HepG2 (cell line): ENCODE data around the gene KCNQ5. TPM values are rescaled to one million over a fixed set of nuclear protein-coding genes. Genes with fewer than 3 reads are reported as not detected.

ENCODE experiments used
- ATAC-seq: fragments of 200-7000 bp; cut with Tn5 transposase; 3 replicates; pipeline ENCODE4 v1.9.1; 2020; ENCODE audit warnings: mild to moderate bottlenecking, moderate library complexity
- BruUV-seq: library from RNA; stranded (reverse); fragments of 400-500 nt; replicated peaks from 2 replicates; lab custom pipeline; 2021; lab: Mats Ljungman, UMichigan
- CTCF ChIA-PET: fragments of 300-600 bp; formaldehyde crosslinking; extraction: SDS; loops from one replicate; lab custom pipeline; 2021; ENCODE audit warnings: low total read pairs, inconsistent platforms, low intra/inter-chr PET ratio; lab: Yijun Ruan, JAX
- POLR2A ChIA-PET: fragments of 350-600 bp; sonication (Branson Sonifier 250); formaldehyde crosslinking; loops from one replicate; lab custom pipeline; 2020; ENCODE audit warnings: antibody characterized with exemption, inconsistent platforms; lab: Yijun Ruan, JAX
- DNase-seq: peaks from one replicate; pipeline ENCODE4 v3.0.0-alpha.2; 2015; ENCODE audit warnings: low spot score
- FAIRE-seq: peaks from 3 replicates; lab custom pipeline; 2011; peaks lifted over from hg19 to GRCh38; lab: Jason Lieb, UNC
- H2AFZ ChIP-seq: one replicate; pipeline ENCODE4 v1.6.1; 2011; ENCODE audit warnings: low read length, inconsistent platforms
- H3K27ac ChIP-seq: fragments of 300-600 bp; 3 replicates; pipeline ENCODE4 v1.8.0; 2011; ENCODE audit warnings: mixed run types, mild to moderate bottlenecking, mixed read lengths, low read length, inconsistent platforms; ENCODE audit not compliant: insufficient read depth; ENCODE audit errors: extremely low read length
- H3K27me3 ChIP-seq, 2 experiments: fragments of 200-600 bp in 1 of 2; 2 replicates in 1 of 2; 3 replicates in 1 of 2; pipeline versions ENCODE4 v1.6.0 to v1.8.0; 2011; ENCODE audit warnings: low read length in 2 of 2, mild to moderate bottlenecking in 2 of 2, moderate library complexity in 2 of 2, inconsistent platforms in 1 of 2; ENCODE audit not compliant: insufficient read depth in 2 of 2, control insufficient read depth in 1 of 2
- H3K36me3 ChIP-seq, 2 experiments: fragments of 200-600 bp in 1 of 2; replicated peaks in 1 of 2; 2 replicates in 1 of 2; 3 replicates in 1 of 2; pipeline versions ENCODE4 v1.5.1 to v1.8.0; 2011; ENCODE audit warnings: low read length in 2 of 2, inconsistent platforms in 1 of 2; ENCODE audit not compliant: insufficient read depth in 2 of 2, control insufficient read depth in 1 of 2
- H3K4me1 ChIP-seq: 2 replicates; pipeline ENCODE4 v1.5.1; 2012; ENCODE audit warnings: low read length, inconsistent platforms; ENCODE audit not compliant: insufficient read depth
- H3K4me2 ChIP-seq: 2 replicates; pipeline ENCODE4 v1.6.0; 2011; ENCODE audit warnings: low read depth, low read length, inconsistent platforms
- H3K4me3 ChIP-seq, 3 experiments: fragments of 200-600 bp in 1 of 3; sonication (generic), shearing (Covaris generic) in 1 of 3; replicated peaks in 1 of 3; 2 replicates each; pipeline ENCODE4 v1.5.1; 2011 to 2016; ENCODE audit warnings: low read length in 3 of 3, inconsistent platforms in 2 of 3, low read depth in 2 of 3, mild to moderate bottlenecking in 2 of 3, control low read depth in 1 of 3, mixed read lengths in 1 of 3; ENCODE audit not compliant: insufficient read depth in 1 of 3
- H3K79me2 ChIP-seq: one replicate; pipeline ENCODE4 v1.6.1; 2011; ENCODE audit warnings: low read length, inconsistent platforms; ENCODE audit not compliant: insufficient read depth
- H3K9ac ChIP-seq: 2 replicates; pipeline ENCODE4 v1.6.0; 2011; ENCODE audit warnings: mild to moderate bottlenecking, low read depth, low read length, inconsistent platforms; ENCODE audit not compliant: insufficient read depth
- H3K9me3 ChIP-seq: 2 replicates; pipeline ENCODE4 v1.5.1; 2012; ENCODE audit warnings: mild to moderate bottlenecking, low read length
- H4K20me1 ChIP-seq: 2 replicates; pipeline ENCODE4 v1.6.0; 2011; ENCODE audit warnings: inconsistent platforms, mild to moderate bottlenecking, low read length, moderate library complexity; ENCODE audit not compliant: insufficient read depth
- FUBP1 ChIP-seq: sonication (generic); formaldehyde crosslinking; IDR thresholded peaks from 2 replicates; pipeline ENCODE4 v1.5.1; 2020; ENCODE audit warnings: missing genetic modification reagents, mild to moderate bottlenecking, borderline replicate concordance
- GLMP ChIP-seq: sonication (generic); formaldehyde crosslinking; IDR thresholded peaks from 2 replicates; pipeline ENCODE4 v1.9.0; 2021; ENCODE audit warnings: missing genetic modification reagents, mild to moderate bottlenecking, borderline replicate concordance
- KDM4B ChIP-seq: sonication (generic); formaldehyde crosslinking; IDR thresholded peaks from 2 replicates; pipeline ENCODE4 v1.4.0; 2020; ENCODE audit warnings: missing genetic modification reagents
- MEIS2 ChIP-seq: sonication (generic); formaldehyde crosslinking; IDR thresholded peaks from 2 replicates; pipeline ENCODE4 v1.9.0; 2021; ENCODE audit warnings: mild to moderate bottlenecking, missing genetic modification reagents
- MXD3 ChIP-seq: IDR thresholded peaks from 2 replicates; pipeline ENCODE4 v1.6.1; 2016; ENCODE audit warnings: mild to moderate bottlenecking, missing biosample characterization, missing genetic modification reagents
- PITX1 ChIP-seq: sonication (generic); formaldehyde crosslinking; IDR thresholded peaks from 2 replicates; pipeline ENCODE4 v1.5.1; 2020; ENCODE audit warnings: mild to moderate bottlenecking, missing genetic modification reagents
- SOX5 ChIP-seq: IDR thresholded peaks from 2 replicates; pipeline ENCODE4 v1.6.1; 2016; ENCODE audit warnings: borderline replicate concordance
- ZBTB33 ChIP-seq: sonication (generic); formaldehyde crosslinking; IDR thresholded peaks from 2 replicates; pipeline ENCODE4 v1.4.0; 2020; ENCODE audit warnings: missing genetic modification reagents
- ZNF44 ChIP-seq: sonication (generic); formaldehyde crosslinking; IDR thresholded peaks from 2 replicates; pipeline ENCODE4 v1.5.1; 2020; ENCODE audit warnings: mild to moderate bottlenecking, missing genetic modification reagents
- ZNF546 ChIP-seq: sonication (generic); formaldehyde crosslinking; conservative IDR thresholded peaks from 2 replicates; pipeline ENCODE4 v1.8.1; 2023; ENCODE audit warnings: mild to moderate bottlenecking, missing genetic modification reagents
- ZNF883 ChIP-seq: sonication (generic); formaldehyde crosslinking; IDR thresholded peaks from 2 replicates; pipeline ENCODE4 v1.5.1; 2020; ENCODE audit warnings: mild to moderate bottlenecking, missing genetic modification reagents; ENCODE audit errors: not compliant biosample characterization
- ZNF891 ChIP-seq: sonication (generic); formaldehyde crosslinking; IDR thresholded peaks from 2 replicates; pipeline ENCODE4 v1.5.0; 2020; ENCODE audit warnings: mild to moderate bottlenecking, missing genetic modification reagents
- WGBS: methylation state at CpG from one replicate; pipeline ENCODE4 v1.1.6; 2017; ENCODE audit warnings: low lambda C conversion rate; 5-methylcytosine and 5-hydroxymethylcytosine counted together
- in situ Hi-C: cut with HindIII; loops from 2 replicates; pipeline ENCODE4 v1.10.0; 2017; ENCODE audit warnings: low pct_unique_long_range_greater_than_20kb; ENCODE audit not compliant: extremely low pct_ligation_motif_present
- intact Hi-C: fragments of 100-400 bp; cut with micrococcal nuclease; formaldehyde crosslinking; loops from one replicate; pipeline ENCODE4 v1.10.0; 2022; ENCODE audit not compliant: unreplicated experiment
- polyA plus RNA-seq, 8 experiments: library from polyadenylated mRNA; depleted of rRNA in 3 of 8; stranded (reverse) in 7 of 8; unstranded in 1 of 8; fragments of >200 nt; fragmentation: Illumina TruSeq in 4 of 8; extraction: Trizol in 4 of 8; gene quantifications; 2 replicates each; pipeline versions ENCODE4 v1.2.1 to v1.2.3, GENCODE V29; 2011 to 2016; ENCODE audit warnings: low read depth in 4 of 8, missing spikeins in 1 of 8, mixed read lengths in 1 of 8; ENCODE audit not compliant: insufficient read depth in 1 of 8
- total RNA-seq, 5 experiments: library from RNA; depleted of rRNA; stranded (reverse); fragments of >200 nt; fragmentation: Illumina TruSeq; extraction: Trizol; gene quantifications; 2 replicates each; pipeline ENCODE4 v1.2.3, GENCODE V29; 2016; ENCODE audit warnings: low read depth in 1 of 5

The KCNQ5 gene
- total and polyA plus RNA-seq, 2 of the 13 experiments (the other 11 are each of a cell fraction or from before 2014, with no cell fraction given), result 0.04 TPM; not detected in 1

- Histone ChIP-seq H3K36me3 (no peaks in the 10 kb centered on the region), H4K20me1 (no peaks in the 10 kb centered on the region), H3K9me3 (no peaks in the 10 kb centered on the region), H3K9ac (no peak overlapping the region), H2AFZ (no peak overlapping the region), H3K27me3 (no peaks in the 10 kb centered on the region), H3K79me2 (no peaks in the 10 kb centered on the region), H3K4me1 (no peaks in the 10 kb centered on the region), H3K4me3 (no peak overlapping the region), H3K4me2 (no peak overlapping the region), H3K27ac (no peak overlapping the region)
- BruUV-seq, result no TSS peak
- in situ Hi-C loops (no loop called here), intact Hi-C loops (no loop called here)
- TF ChIP-seq PITX1 (CRISPR knock-in tag) (no peak), ZNF883 (CRISPR knock-in tag) (no peak), ZNF44 (CRISPR knock-in tag) (no peak), GLMP (CRISPR knock-in tag) (no peak), ZNF891 (no peak), KDM4B (CRISPR knock-in tag) (no peak), MEIS2 (CRISPR knock-in tag) (no peak), SOX5 (CRISPR knock-in tag) (no peak), ZNF546 (CRISPR knock-in tag) (no peak), ZBTB33 (CRISPR knock-in tag) (no peak), MXD3 (CRISPR knock-in tag) (no peak), FUBP1 (CRISPR knock-in tag) (no peak)
- POLR2A ChIA-PET, result no interaction called here
- FAIRE-seq (no peak), DNase-seq (no peak), ATAC-seq (no peak)
- CTCF ChIA-PET, result no interaction called here
- 0% methylated on average over 6 of the region's 6 CpGs for WGBS
Observed at GRCh38 chr6:72712910-72713309, 91.0 kb downstream of the KCNQ5 start.
